ENCODE measurements around the gene SNX7. TPM values are rescaled to one million over a fixed set of nuclear protein-coding genes. Genes with fewer than 3 reads are reported as not detected.

SNX7 gene
- total and polyA plus RNA-seq, 4 donors, result 4.9 to 24.8 (median 13.1) TPM

DNA sequence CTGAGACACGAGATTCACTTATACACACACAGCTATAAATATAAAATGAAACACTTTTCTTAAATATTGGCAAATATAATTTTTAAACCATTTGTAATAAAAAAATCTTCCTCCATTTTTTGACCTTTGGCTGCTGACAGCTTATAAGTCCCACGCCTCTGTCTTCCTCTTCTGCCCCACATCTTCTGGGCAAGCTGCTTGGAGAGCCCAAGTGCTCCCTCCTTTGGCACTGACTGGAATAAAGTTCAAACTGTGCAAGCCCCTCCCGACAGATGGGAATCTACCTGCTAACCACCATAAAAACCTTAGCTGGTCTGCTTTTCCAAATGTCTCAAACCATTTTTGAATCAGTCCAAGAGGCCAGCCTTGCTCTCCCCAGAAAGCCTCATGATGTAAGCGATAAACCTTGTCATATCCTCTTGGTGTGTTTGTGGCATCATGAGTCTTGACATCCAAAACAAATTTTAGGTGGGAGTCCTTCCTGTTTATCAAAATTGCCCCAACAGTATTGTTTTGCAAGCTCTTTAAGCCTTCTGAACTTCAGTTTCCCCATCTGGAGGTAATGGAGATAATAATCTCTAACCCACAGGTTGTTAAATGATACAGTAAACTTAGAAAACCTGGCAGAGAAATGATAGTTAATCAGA, 99.8 kb downstream of the SNX7 start:
- TF ChIP-seq CTCF (IDR thresholded peaks at IDR 0.05; ENCODE audit: control extremely low read depth, extremely low read depth), result no peak
- 86 to 89% methylated on average over 4 of the region's 4 CpGs for WGBS, 2 donors
- DNase-seq, result no peak
- Histone ChIP-seq H3K4me3 (no peak overlapping the region), H3K4me1 (ENCODE audit: control insufficient read depth in 5 of 5, insufficient read depth in 5 of 5, low read length in 5 of 5) (peaks cover 0 to 7% (median 0%) of the 10 kb centered on the region in 5 donors), H3K27me3 (ENCODE audit: control insufficient read depth in 3 of 3, insufficient read depth in 3 of 3, low read length in 2 of 3) (no peaks in the 10 kb centered on the region), H3K36me3 (ENCODE audit: control insufficient read depth in 4 of 4, insufficient read depth in 4 of 4, low read length in 4 of 4) (peaks cover 0 to 2% (median under 1%) of the 10 kb centered on the region in 4 donors), H3K27ac (ENCODE audit: low read depth in 1 of 2, low read length in 1 of 2) (no peak overlapping the region), H3K9ac (ENCODE audit: insufficient read depth in 1 of 2, low read length in 2 of 2) (no peak overlapping the region), H3K9me3 (ENCODE audit: control insufficient read depth in 4 of 4, insufficient read depth in 3 of 4, low read length in 3 of 4) (no peaks in the 10 kb centered on the region)
- no peak for ATAC-seq (ENCODE audit: insufficient read depth, low FRiP score)

GRCh38 chr1:98763488-98764150, 102.1 kb downstream of the SNX7 start:
- H3K4me3 ChIP-seq, result no peak overlapping the region
- no peaks in the 10 kb centered on the region for H3K27me3 ChIP-seq (ENCODE audit: control insufficient read depth in 3 of 3, insufficient read depth in 3 of 3, low read length in 2 of 3)
- ATAC-seq (ENCODE audit: insufficient read depth, low FRiP score), result no peak
- H3K9ac ChIP-seq (ENCODE audit: insufficient read depth in 1 of 2, low read length in 2 of 2), result no peak overlapping the region
- 77 to 79% methylated on average over 3 of the region's 3 CpGs for whole genome bisulfite sequencing, 2 donors
- no peak for TF ChIP-seq CTCF (IDR thresholded peaks at IDR 0.05; ENCODE audit: control extremely low read depth, extremely low read depth)
- peaks cover 0 to 7% (median 0%) of the 10 kb centered on the region in 5 donors for H3K4me1 ChIP-seq (ENCODE audit: control insufficient read depth in 5 of 5, insufficient read depth in 5 of 5, low read length in 5 of 5)
- DNase-seq, result no peak
- H3K9me3 ChIP-seq (ENCODE audit: control insufficient read depth in 4 of 4, insufficient read depth in 3 of 4, low read length in 3 of 4), result no peaks in the 10 kb centered on the region
- peaks cover 0 to 2% (median 0%) of the 10 kb centered on the region in 4 donors for H3K36me3 ChIP-seq (ENCODE audit: control insufficient read depth in 4 of 4, insufficient read depth in 4 of 4, low read length in 4 of 4)
- H3K27ac ChIP-seq (ENCODE audit: low read depth in 1 of 2, low read length in 1 of 2), result no peak overlapping the region

DNA sequence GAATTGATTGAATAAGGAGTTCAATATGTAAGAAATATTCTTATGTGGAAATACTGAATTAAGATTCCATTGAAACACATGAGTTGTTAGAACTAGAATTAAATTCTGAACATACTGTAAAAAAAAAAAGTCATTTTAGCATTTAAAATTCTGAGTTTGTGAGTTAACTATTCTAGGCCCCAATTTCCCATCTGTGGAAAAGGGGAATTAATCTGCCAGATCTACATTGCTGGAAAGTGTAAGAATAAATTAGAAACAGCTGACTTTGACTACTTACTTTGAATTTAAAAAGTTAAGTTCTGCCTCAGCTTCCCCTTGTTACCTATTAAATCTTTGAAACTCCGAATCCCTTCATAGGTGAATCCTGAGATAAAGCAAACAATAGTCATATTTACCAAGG, 103.0 kb downstream of the SNX7 start:
- no peak for TF ChIP-seq CTCF (IDR thresholded peaks at IDR 0.05; ENCODE audit: control extremely low read depth, extremely low read depth)
- DNase-seq, result no peak
- H3K4me3 ChIP-seq, result no peak overlapping the region
- no peaks in the 10 kb centered on the region for H3K9me3 ChIP-seq (ENCODE audit: control insufficient read depth in 4 of 4, insufficient read depth in 3 of 4, low read length in 3 of 4)
- H3K9ac ChIP-seq (ENCODE audit: insufficient read depth in 1 of 2, low read length in 2 of 2), result no peak overlapping the region
- no peak for ATAC-seq (ENCODE audit: insufficient read depth, low FRiP score)
- peaks cover 0 to 2% (median 0%) of the 10 kb centered on the region in 4 donors for H3K36me3 ChIP-seq (ENCODE audit: control insufficient read depth in 4 of 4, insufficient read depth in 4 of 4, low read length in 4 of 4)
- no peak overlapping the region for H3K27ac ChIP-seq (ENCODE audit: low read depth in 1 of 2, low read length in 1 of 2)
- H3K4me1 ChIP-seq (ENCODE audit: control insufficient read depth in 5 of 5, insufficient read depth in 5 of 5, low read length in 5 of 5), result peaks cover 0 to 7% (median 0%) of the 10 kb centered on the region in 5 donors
- H3K27me3 ChIP-seq (ENCODE audit: control insufficient read depth in 3 of 3, insufficient read depth in 3 of 3, low read length in 2 of 3), result no peaks in the 10 kb centered on the region
- 0 to 53% methylated on average over 1 of the region's 1 CpG for WGBS, 2 donors

Measured in lung (tissue), 12 donors.